K562 (cell line): ENCODE data around the gene ZNF366.

Source experiments
- NFIX ChIP-seq: fragments of 250-450 bp; sonication (Bioruptor Pico); IDR thresholded peaks from 2 replicates; pipeline ENCODE4 v1.4.0; 2020; ENCODE audit warnings: low read depth, mild to moderate bottlenecking, moderate library complexity
- TAF1 ChIP-seq: IDR thresholded peaks from 2 replicates; pipeline ENCODE4 v1.6.1; 2011; ENCODE audit warnings: mild to moderate bottlenecking, low read length, moderate library complexity; ENCODE audit not compliant: insufficient read depth, control insufficient read depth, severe bottlenecking; ENCODE audit errors: extremely low read depth
- ZNF717 ChIP-seq: fragments of 250-450 bp; sonication (Bioruptor Pico); IDR thresholded peaks from 2 replicates; pipeline ENCODE4 v1.5.0; 2021

- no peak for TF ChIP-seq NFIX (CRISPR knock-in tag)
- no peak for TF ChIP-seq TAF1
- no peak for TF ChIP-seq ZNF717 (CRISPR knock-in tag)
Observed at GRCh38 chr5:72539726-72540125, 32.5 kb upstream of the ZNF366 start.
